MV-4-11 (cell line): Measurements from ENCODE around the gene IQCE.
A peak's percentile ranks its signal among the peaks of the same experiment; 100 is the strongest.
"Not testable (repeated sequence)": the region's sequence is repeated elsewhere in the genome, so short reads cannot be mapped to it uniquely, and the experiment has no call there.

Experiments
- DNase-seq: peaks from one replicate; lab custom pipeline; 2025; lab: John Stamatoyannopoulos, UW

IQCE gene

GRCh38 chr7:2603044-2603965 lies 44.5 kb downstream of the IQCE start:
- DNase-seq: no peak

- no peak for DNase-seq
Measured at GRCh38 chr7:2604608-2605174, 45.9 kb downstream of the IQCE start.

GRCh38 chr7:2605608-2606538 lies 47.1 kb downstream of the IQCE start:
- no peak for DNase-seq

- no peak for DNase-seq
Measured at GRCh38 chr7:2606539-2606936, 47.8 kb downstream of the IQCE start.

GRCh38 chr7:2607122-2607922 lies 48.5 kb downstream of the IQCE start:
- no peak for DNase-seq

- no peak for DNase-seq
Measured at GRCh38 chr7:2607923-2608904, 49.4 kb downstream of the IQCE start.

- peak; percentile 87 for DNase-seq
Measured at GRCh38 chr7:2608921-2609411, 50.2 kb downstream of the IQCE start.

GRCh38 chr7:2609646-2610045 lies 50.9 kb downstream of the IQCE start:
- DNase-seq: not testable (repeated sequence)

GRCh38 chr7:2610466-2610865 lies 51.7 kb downstream of the IQCE start:
- DNase-seq: no peak

GRCh38 chr7:2610898-2611297 lies 52.1 kb downstream of the IQCE start:
- no peak for DNase-seq

- peak; percentile 47 for DNase-seq
Measured at GRCh38 chr7:2611401-2611800, 52.6 kb downstream of the IQCE start.

- DNase-seq: no peak
Measured at GRCh38 chr7:2611922-2612321, 53.1 kb downstream of the IQCE start.

GRCh38 chr7:2612445-2613097 lies 53.8 kb downstream of the IQCE start:
- no peak for DNase-seq

- no peak for DNase-seq
Measured at GRCh38 chr7:2613098-2613930, 54.5 kb downstream of the IQCE start.

- DNase-seq: peak; percentile 58
Measured at GRCh38 chr7:2613931-2614600, 55.3 kb downstream of the IQCE start.

- no peak for DNase-seq
Measured at GRCh38 chr7:2614631-2615330, 56.0 kb downstream of the IQCE start.
